ENCODE measurements around the gene GHR. TPM values are rescaled to one million over a fixed set of nuclear protein-coding genes. Genes with fewer than 3 reads are reported as not detected.

Gene GHR
- total and polyA plus RNA-seq, 2 of the 8 experiments (the other 6 are each of a cell fraction or from before 2014, with no cell fraction given): 0.15 to 0.19 TPM

DNA sequence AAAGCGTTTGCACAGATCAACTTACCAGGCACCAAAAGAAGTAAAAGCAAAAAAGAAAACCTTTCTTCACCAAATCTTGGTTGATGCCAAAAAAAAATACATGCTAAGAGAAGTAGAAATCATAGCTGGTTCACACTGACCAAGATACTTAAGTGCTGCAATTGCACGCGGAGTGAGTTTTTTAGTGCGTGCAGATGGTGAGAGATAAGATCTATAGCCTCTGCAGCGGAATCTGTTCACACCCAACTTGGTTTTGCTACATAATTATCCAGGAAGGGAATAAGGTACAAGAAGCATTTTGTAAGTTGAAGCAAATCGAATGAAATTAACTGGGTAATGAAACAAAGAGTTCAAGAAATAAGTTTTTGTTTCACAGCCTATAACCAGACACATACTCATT lies 297.0 kb downstream of the GHR start:
- FAIRE-seq (no peak), DNase-seq (ENCODE audit: low read depth in 1 of 2, low spot score in 2 of 2) (no peak)
- Histone ChIP-seq H3K79me1 (ENCODE audit: low read depth, low read length) (no peaks in the 10 kb centered on the region), H2BK120ac (replicated peaks; ENCODE audit: low read depth, low read length) (no peak overlapping the region), H3K56ac (replicated peaks; ENCODE audit: insufficient read length, low read depth, low read length) (no peak overlapping the region), H3K27me3 (replicated peaks in 1 of 4; ENCODE audit: control insufficient read depth in 3 of 4, extremely low read depth in 1 of 4, insufficient read depth in 3 of 4, low read length in 3 of 4) (no peaks in the 10 kb centered on the region), H4K91ac (replicated peaks; ENCODE audit: insufficient read length, low read length) (no peak overlapping the region), H3K9me3 (ENCODE audit: insufficient read depth in 2 of 2, low read depth in 1 of 2, low read length in 1 of 2) (no peaks in the 10 kb centered on the region), H2BK12ac (ENCODE audit: low read depth, low read length) (no peak overlapping the region), H4K20me1 (replicated peaks in 1 of 2; ENCODE audit: control insufficient read depth in 1 of 2, insufficient read depth in 2 of 2, low read length in 2 of 2) (no peaks in the 10 kb centered on the region), H3K36me3 (ENCODE audit: control insufficient read depth in 2 of 4, insufficient read depth in 4 of 4, low read length in 3 of 4) (no peaks in the 10 kb centered on the region), H3K27ac (ENCODE audit: low read depth, low read length) (no peak overlapping the region), H3K4me2 (ENCODE audit: insufficient read depth in 1 of 2, low read depth in 2 of 2, low read length in 2 of 2) (no peak overlapping the region), H3K79me2 (ENCODE audit: control insufficient read depth in 1 of 2, insufficient read depth in 2 of 2, low read length in 2 of 2) (no peaks in the 10 kb centered on the region), H3K18ac (ENCODE audit: extremely low read depth, low read length) (no peak overlapping the region), H3K23me2 (ENCODE audit: low read depth, low read length) (no peaks in the 10 kb centered on the region), H2BK15ac (ENCODE audit: low read length) (no peak overlapping the region), H3K9ac (replicated peaks in 1 of 4; ENCODE audit: extremely low read depth in 1 of 4, low read depth in 3 of 4, low read length in 3 of 4) (no peak overlapping the region), H3K4ac (replicated peaks; ENCODE audit: insufficient read length, low read depth, low read length) (no peak overlapping the region), H3K4me1 (replicated peaks in 1 of 4; ENCODE audit: control insufficient read depth in 3 of 4, insufficient read depth in 4 of 4, low read length in 3 of 4) (no peaks in the 10 kb centered on the region), H3K4me3 (ENCODE audit: extremely low read depth in 1 of 4, insufficient read depth in 2 of 4, low read depth in 3 of 4, low read length in 4 of 4) (no peak overlapping the region), H4K8ac (ENCODE audit: extremely low read depth, insufficient read depth, low read length) (no peak overlapping the region), H2BK5ac (ENCODE audit: low read depth, low read length) (no peak overlapping the region), H3K23ac (ENCODE audit: insufficient read length) (no peak overlapping the region), H2AK5ac (ENCODE audit: low read depth, low read length) (no peak overlapping the region), H2AFZ (ENCODE audit: low read length) (no peak overlapping the region), H4K5ac (ENCODE audit: insufficient read length, low read depth, low read length) (no peak overlapping the region), H2BK20ac (ENCODE audit: low read length) (no peak overlapping the region), H3K14ac (ENCODE audit: insufficient read length) (no peak overlapping the region)
- CTCF ChIA-PET (ENCODE audit: partially characterized antibody): interaction anchor here (1.2 kb wide), 1 partner anchor 169 kb away, joined by 4 read pairs; no protein-coding TSS in a partner anchor
- WGBS, 2 experiments (ENCODE audit: extremely low coverage in 1 of 2, insufficient coverage in 1 of 2, insufficient read length in 1 of 2, insufficient replicate concordance in 2 of 2, low coverage in 1 of 2, low lambda C conversion rate in 2 of 2, missing lambda C conversion rate in 1 of 2): 92% methylated on average over 6 of the region's 6 CpGs; no CpG with 5 or more reads in 1 of the 2 experiments
- POLR2A ChIA-PET (ENCODE audit: partially characterized antibody): no interaction called here
- TF ChIP-seq, protein P1, sequence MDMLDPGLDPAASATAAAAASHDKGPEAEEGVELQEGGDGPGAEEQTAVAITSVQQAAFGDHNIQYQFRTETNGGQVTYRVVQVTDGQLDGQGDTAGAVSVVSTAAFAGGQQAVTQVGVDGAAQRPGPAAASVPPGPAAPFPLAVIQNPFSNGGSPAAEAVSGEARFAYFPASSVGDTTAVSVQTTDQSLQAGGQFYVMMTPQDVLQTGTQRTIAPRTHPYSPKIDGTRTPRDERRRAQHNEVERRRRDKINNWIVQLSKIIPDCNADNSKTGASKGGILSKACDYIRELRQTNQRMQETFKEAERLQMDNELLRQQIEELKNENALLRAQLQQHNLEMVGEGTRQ (IDR thresholded peaks at IDR 0.05; ENCODE audit: low read length): no peak
- TF ChIP-seq RBBP5 (IDR thresholded peaks at IDR 0.05; ENCODE audit: borderline replicate concordance, low read depth, low read length): no peak
- TF ChIP-seq, protein P2, sequence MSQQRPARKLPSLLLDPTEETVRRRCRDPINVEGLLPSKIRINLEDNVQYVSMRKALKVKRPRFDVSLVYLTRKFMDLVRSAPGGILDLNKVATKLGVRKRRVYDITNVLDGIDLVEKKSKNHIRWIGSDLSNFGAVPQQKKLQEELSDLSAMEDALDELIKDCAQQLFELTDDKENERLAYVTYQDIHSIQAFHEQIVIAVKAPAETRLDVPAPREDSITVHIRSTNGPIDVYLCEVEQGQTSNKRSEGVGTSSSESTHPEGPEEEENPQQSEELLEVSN (IDR thresholded peaks at IDR 0.05): no peak
- no peak for TF ChIP-seq EP300 (IDR thresholded peaks at IDR 0.05; ENCODE audit: borderline replicate concordance in 1 of 2, low read depth in 2 of 2, low read length in 2 of 2)
- no peak for TF ChIP-seq RFX5 (IDR thresholded peaks at IDR 0.05; ENCODE audit: borderline replicate concordance, low read depth, low read length)
- no peak for TF ChIP-seq CBX8 (IDR thresholded peaks at IDR 0.05; ENCODE audit: borderline replicate concordance, low read depth, low read length)
- no peak for TF ChIP-seq SP1 (IDR thresholded peaks at IDR 0.05; ENCODE audit: low read depth, low read length)
- no peak for TF ChIP-seq ASH2L (IDR thresholded peaks at IDR 0.05; ENCODE audit: low read length)
- no peak for TF ChIP-seq BRCA1 (IDR thresholded peaks at IDR 0.05; ENCODE audit: low read depth, low read length)
- no peak for TF ChIP-seq CHD2 (IDR thresholded peaks at IDR 0.05; ENCODE audit: low read length)
- TF ChIP-seq BCL11A (IDR thresholded peaks at IDR 0.05; ENCODE audit: low read depth in 2 of 2, low read length in 2 of 2): no peak
- no peak for TF ChIP-seq CHD1 (IDR thresholded peaks at IDR 0.05; ENCODE audit: low read depth, low read length)
- no peak for TF ChIP-seq SP4 (IDR thresholded peaks at IDR 0.05; ENCODE audit: low read length)

All from H1 (cell line).